ENCODE data around the gene CPSF4L.

Gene CPSF4L

GRCh38 chr17:73231395-73231794 is 30.3 kb downstream of the CPSF4L start:
- peak; percentile 58 for DNase-seq

DNA sequence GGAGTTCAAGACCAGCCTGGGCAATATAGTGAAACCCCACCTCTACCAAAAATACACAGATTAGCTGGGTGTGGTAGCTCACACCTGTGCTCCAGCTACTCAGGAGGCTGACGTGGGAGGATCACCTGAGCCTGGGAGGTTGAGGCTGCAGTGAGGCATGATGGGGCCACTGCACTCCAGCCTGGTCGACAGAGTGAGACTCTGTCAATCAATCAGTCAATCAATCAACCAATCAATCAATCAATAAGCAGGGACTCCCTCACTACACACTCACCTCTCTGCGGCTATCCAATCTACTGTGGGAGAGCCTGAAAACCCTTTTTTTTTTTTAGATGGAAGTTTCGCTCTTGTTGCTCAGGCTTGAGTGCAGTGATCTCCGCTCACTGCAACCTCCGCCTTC is 31.6 kb downstream of the CPSF4L start:
- no peak for DNase-seq

DNA sequence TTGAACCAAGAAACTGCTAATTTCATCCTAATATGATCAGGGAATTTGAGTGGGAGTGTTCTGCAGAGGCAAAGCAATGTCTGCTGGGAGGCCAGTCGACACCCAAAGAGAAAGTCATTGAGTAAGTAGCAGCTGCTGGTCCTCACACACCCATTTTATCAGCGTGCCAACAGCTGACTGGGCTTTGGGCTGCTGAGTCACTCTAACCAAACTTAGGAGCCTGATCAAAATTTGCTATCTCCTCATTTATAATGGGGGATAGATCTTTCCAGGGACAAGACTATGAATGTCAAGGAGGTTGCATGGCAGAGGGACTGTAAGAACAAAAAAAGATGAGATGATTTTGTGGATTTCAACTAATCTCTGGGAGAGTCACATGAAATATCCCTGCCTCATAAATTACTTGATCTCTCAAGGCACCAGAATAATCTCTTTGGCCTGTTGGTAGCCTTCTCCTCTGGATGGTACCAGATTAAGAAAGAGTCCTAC is 32.9 kb downstream of the CPSF4L start:
- DNase-seq, result peak; percentile 75

- no peak for DNase-seq
These were observed 33.7 kb downstream of the CPSF4L start for GRCh38 chr17:73227944-73228343.

DNA sequence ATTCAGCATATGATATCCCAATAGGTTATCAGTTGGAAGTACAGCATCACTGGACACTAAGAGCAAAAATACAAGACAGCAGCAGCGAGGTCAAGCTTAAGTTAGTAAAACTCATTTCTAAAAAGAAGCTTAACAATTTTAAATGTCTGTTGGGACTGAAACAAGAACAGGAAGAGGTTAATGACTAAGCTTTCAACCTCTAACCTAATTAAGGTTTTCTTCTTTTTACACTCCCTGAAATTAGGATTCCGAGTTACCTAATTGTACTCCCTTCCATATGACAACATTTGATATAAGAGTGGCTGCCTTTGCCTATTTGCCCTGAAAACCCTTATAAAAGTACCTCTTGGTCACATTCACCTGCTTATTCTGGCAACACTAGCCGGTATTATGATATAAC is 34.3 kb downstream of the CPSF4L start:
- no peak for DNase-seq

DNA sequence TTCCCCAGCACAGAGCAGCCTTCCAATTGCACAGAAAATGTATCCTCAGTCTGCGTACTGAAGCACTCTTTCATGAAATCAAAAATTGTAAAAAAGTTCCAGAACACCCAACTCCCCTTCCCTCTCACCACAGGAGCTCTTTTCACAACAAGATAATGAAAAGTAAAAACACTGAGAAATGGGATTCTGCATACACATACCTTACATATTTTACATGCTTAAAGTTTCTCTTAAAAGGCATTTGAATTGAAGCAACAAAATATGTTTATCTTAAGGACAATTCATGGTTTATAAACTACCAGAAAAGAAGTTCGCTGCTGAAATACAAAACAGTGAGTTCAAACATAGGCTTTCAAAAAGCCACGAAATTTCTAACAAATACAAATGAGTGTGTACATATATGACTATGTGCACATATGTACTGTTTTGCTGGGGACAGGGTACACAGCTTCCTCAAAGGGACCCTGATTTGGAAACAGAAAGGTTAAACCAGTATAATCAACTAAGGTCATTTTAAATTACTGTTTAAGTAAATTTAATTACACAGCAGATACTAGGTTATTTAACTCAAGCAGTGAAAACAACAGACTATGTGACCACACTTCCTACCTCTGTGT is 35.0 kb downstream of the CPSF4L start:
- no peak for DNase-seq

DNA sequence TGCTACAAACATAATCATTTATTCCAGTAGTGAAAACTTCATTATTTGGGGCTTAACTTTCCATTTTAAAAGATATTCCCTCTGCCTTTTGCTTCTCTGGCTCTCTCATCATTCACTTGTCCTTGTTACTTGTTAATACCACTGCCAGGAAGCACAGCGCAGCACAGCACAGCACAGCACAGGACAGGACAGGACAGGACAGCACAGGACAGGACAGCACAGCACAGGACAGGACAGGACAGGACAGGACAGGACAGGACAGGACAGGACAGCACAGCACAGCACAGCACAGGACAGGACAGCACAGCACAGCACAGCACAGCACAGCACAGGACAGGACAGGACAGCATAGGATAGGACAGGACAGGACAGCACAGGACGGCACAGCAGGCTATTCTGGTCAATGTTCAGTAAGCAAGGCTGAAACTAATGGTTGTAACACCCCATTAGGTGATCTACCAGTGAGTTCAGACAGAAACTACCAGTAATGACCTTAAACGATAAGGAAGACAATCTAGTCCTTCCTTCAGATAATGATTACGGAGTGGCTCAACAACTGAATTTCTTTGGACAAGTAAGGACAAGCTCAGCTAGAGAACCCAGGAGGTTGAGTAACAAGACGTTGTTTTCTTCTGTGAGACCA is 36.9 kb downstream of the CPSF4L start:
- DNase-seq, result no peak

DNA sequence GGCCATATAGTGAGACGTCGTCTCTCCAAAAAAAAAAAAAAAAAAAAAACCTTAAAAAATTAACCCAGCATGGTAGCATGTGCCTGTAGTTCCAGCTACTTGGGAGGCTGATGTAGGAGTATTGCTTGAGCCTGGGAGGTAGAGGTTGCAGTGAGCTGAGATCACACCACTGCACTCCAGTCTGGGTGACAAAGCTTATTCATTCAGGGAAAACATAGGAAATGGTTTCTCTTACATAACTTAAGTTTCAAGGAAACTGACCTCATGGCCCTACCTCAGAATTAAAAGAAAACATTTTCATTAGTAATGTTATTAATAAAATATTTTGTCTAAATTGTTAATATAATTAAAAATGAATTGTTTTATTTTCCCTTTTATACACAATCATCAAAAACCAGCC is 37.4 kb downstream of the CPSF4L start:
- no peak for DNase-seq

DNA sequence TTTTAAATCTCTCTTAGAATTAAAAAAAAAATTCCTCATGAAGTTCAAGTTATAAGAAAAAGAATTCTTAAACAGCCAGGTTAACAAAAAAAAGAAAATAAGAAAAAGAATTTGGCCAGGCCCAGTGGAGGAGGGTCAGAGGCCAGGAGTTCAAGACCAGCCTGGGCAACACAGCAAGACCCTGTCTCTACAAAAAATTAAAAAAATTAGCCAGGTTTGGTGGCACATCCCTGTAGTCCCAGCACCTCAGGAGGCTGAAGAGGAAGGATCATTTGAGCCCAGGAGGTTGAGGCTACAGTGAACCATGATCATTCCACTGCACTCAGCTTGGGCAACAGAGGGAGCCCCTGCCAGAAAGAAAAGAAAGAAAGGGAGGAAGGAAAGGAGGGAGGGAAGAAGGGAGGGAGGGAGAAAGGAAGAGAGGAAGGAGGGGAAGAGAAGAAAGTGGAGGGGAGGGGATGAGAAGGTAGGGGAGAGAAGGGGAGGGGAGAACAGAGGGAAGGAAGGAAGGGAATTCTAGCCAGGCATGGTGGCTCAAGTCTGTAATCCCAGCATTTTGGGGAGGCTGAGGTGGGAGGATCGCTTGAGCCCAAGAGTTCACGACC is 38.0 kb downstream of the CPSF4L start:
- DNase-seq, result no peak

GRCh38 chr17:73215447-73215846 is 46.2 kb downstream of the CPSF4L start:
- peak; percentile 24 for DNase-seq

DNA sequence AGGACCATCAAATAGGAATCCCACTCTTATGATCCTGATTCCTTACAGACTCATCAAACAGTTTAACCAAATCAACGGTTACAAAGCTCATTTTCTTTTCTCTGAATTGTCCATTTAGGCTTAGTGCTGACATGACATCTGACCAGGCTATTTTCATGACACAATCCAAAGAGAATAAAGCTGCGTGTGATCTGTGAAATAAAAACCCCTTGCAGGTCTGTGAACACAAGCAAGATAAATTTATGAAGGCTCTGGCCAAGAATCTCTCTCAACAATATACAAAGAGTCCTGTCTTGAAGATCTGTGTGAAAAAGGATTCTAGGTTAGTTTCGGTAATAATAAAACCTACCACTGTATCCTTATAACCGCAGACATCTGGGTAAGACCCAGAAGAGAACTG is 46.8 kb downstream of the CPSF4L start:
- no peak for DNase-seq

DNA sequence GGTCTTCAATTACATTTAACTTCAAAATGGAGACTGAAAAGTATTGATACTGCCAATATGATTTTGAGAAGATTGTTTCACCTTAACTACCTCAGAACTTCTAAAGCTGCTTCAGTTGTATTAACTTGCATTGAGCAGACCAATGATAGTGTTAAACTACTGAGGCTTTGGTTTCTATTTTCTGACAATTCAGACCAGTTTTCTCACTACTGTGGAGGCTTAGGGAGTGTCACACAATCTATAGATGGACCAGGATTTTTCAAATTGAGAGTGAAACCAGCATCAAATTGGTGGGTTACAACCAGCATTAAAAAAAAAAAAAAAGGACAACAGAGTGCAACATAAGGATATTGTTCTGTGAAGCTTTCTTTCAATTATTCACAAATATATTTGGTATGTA is 47.7 kb downstream of the CPSF4L start:
- no peak for DNase-seq

- no peak for DNase-seq
These were observed 49.9 kb downstream of the CPSF4L start for GRCh38 chr17:73211745-73212144.

GRCh38 chr17:73210002-73210678 is 51.5 kb downstream of the CPSF4L start:
- no peak for DNase-seq

- no peak for DNase-seq
These were observed 52.2 kb downstream of the CPSF4L start for GRCh38 chr17:73209436-73209835.

DNA sequence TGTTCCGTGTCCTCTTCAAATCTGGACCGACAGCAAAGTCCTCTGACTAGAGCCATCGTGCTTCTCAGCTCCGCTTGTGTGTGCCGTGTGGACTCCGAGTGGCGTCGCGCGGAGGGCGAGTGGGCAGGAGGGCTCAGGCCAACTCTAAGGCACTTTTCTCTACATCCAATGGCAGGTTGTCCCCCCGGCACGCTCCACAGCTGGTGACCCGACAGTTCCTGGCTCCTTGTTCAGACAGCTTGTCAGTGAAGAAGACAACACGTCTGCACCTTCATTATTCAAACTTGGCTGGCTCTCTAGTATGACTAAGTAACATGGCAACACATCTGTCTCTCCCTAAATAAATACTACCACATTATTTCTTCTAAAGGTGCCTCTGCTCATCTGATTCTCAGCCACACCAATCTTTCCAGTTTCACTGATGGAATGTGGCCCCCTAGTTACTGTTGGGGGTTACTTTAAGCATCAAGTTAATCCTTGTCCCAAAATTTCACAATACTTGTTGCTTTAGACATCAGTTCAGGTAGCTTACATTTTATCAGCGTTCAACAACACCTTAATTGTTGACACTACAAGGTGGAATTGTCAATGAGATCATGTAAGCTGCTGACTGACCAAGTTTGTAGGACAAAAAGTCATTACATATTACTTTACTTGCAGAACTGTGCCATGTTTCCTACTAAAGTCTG is 53.4 kb downstream of the CPSF4L start:
- no peak for DNase-seq

DNA sequence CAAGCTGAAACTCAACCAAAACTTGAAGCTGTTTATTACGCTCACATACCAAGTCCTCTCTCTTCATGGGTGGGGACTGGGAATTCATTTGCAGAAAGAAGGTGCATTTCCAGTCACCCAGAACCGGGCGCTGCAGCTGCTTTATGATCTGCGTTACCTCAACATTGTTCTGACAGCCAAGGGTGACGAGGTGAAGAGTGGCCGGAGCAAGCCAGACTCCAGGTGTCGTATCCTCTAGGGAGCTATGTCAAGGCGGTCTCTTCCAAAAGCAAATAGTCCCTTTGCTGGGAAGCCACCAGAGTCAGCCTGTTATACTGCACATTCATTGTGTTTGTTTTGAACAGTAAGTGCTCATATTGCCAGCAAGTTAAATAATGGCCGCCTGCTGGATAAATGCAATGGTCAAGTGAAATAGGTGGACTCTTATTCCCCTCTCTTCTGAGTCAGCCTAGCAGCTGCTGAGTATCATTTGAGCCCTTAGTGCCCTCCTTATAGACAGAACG is 56.2 kb downstream of the CPSF4L start:
- DNase-seq, result no peak

- DNase-seq, result no peak
These were observed 57.7 kb downstream of the CPSF4L start for GRCh38 chr17:73203788-73204479.

DNA sequence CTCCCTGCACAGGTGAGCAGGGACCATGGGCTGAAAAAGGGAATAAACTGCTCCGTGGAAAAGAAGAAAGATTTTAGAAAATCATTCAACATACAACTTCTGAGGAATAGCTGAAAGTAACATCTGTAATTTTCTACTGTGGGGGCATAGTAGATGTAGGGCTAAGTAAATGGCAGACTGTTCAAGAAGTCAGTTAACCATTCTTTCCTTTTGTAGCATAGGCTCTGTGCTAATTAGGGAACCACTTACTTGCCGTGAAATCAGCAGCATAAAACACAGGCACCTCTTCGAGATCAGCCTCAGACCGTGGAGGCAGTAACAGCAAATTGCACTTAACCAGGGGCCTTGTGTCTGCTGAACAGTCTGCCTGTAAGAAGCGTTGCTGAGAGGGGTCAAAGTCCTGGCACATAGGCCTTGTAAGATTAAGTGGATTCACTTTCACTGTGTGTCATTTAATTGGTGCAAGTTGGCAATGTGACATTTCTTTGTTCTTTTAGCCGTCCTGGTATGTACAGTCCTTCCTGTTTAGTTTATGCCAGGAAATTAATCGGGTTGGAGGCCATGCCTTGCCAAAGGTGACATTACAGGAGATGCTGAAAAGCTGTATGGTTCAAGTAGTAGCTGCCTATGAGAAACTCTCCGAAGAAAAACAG is 58.4 kb downstream of the CPSF4L start:
- no peak for DNase-seq

- DNase-seq, result no peak
These were observed 60.2 kb downstream of the CPSF4L start for GRCh38 chr17:73201215-73202069.

DNA sequence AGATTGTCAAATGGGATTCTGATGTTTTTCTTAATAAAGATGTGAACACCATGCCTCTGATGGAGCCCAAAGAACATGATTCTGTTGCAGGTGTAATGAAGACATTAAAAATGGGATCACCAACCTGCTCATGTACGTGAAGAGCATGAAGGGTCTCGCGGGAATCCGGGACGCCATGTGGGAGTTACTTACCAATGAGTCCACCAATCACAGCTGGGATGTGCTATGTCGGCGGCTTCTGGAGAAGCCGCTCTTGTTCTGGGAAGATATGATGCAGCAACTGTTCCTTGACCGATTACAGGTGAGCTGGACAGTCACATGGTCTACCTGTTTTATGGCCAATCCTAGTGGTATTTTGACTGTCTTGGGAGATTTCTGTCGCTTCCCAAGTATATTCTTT is 61.2 kb downstream of the CPSF4L start:
- no peak for DNase-seq
